ENCODE results near the gene GAGE10. TPM values are rescaled to one million over a fixed set of nuclear protein-coding genes. Genes with fewer than 3 reads are reported as not detected.
"Not testable (repeated sequence)": the region's sequence is repeated elsewhere in the genome, so short reads cannot be mapped to it uniquely, and the experiment has no call there.

The GAGE10 gene
- total RNA-seq, 1 donor from 2014 or later, result not detected

GRCh38 chrX:49308604-49309269 lies 5.3 kb downstream of the GAGE10 start:
- H3K36me3 ChIP-seq (ENCODE audit: control insufficient read depth, insufficient read depth, low read length), result no peaks in the 10 kb centered on the region
- DNase-seq (ENCODE audit: low read depth) (no peak), FAIRE-seq (no peak)
- no peak for TF ChIP-seq CTCF (IDR thresholded peaks at IDR 0.05; ENCODE audit: insufficient read depth, low read length, severe bottlenecking)
- no peaks in the 10 kb centered on the region for H3K27me3 ChIP-seq (ENCODE audit: control insufficient read depth, insufficient read depth, low read length)
- no peak overlapping the region for H3K4me3 ChIP-seq (ENCODE audit: low read depth, low read length)

- FAIRE-seq, result no peak
Observed at GRCh38 chrX:49309401-49309981, 6.0 kb downstream of the GAGE10 start.

GRCh38 chrX:49310371-49310770 lies 6.9 kb downstream of the GAGE10 start:
- Histone ChIP-seq H3K27me3 (ENCODE audit: control insufficient read depth, insufficient read depth, low read length) (no peaks in the 10 kb centered on the region), H3K4me3 (ENCODE audit: low read depth, low read length) (no peak overlapping the region), H3K36me3 (ENCODE audit: control insufficient read depth, insufficient read depth, low read length) (no peaks in the 10 kb centered on the region)
- DNase-seq (ENCODE audit: low read depth), result peak; percentile 17
- TF ChIP-seq CTCF (IDR thresholded peaks at IDR 0.05; ENCODE audit: insufficient read depth, low read length, severe bottlenecking), result no peak
- FAIRE-seq, result peak; percentile 81

More at GRCh38 chrX:49309401-49309981, 6.0 kb downstream of the GAGE10 start:
- peak overlapping the region; percentile 10 for H3K4me3 ChIP-seq (ENCODE audit: low read depth, low read length)
- DNase-seq (ENCODE audit: low read depth), result peak; percentile 17
- no peaks in the 10 kb centered on the region for H3K36me3 ChIP-seq (ENCODE audit: control insufficient read depth, insufficient read depth, low read length)
- no peaks in the 10 kb centered on the region for H3K27me3 ChIP-seq (ENCODE audit: control insufficient read depth, insufficient read depth, low read length)
- TF ChIP-seq CTCF (IDR thresholded peaks at IDR 0.05; ENCODE audit: insufficient read depth, low read length, severe bottlenecking), result no peak

GRCh38 chrX:49312176-49312575 lies 8.7 kb downstream of the GAGE10 start:
- TF ChIP-seq CTCF (IDR thresholded peaks at IDR 0.05; ENCODE audit: insufficient read depth, low read length, severe bottlenecking), result no peak
- Histone ChIP-seq H3K27me3 (ENCODE audit: control insufficient read depth, insufficient read depth, low read length) (no peaks in the 10 kb centered on the region), H3K4me3 (ENCODE audit: low read depth, low read length) (no peak overlapping the region), H3K36me3 (ENCODE audit: control insufficient read depth, insufficient read depth, low read length) (no peaks in the 10 kb centered on the region)
- DNase-seq (ENCODE audit: low read depth) (no peak), FAIRE-seq (no peak)

- no peak for TF ChIP-seq CTCF (IDR thresholded peaks at IDR 0.05; ENCODE audit: insufficient read depth, low read length, severe bottlenecking)
- FAIRE-seq (no peak), DNase-seq (ENCODE audit: low read depth) (no peak)
- Histone ChIP-seq H3K27me3 (ENCODE audit: control insufficient read depth, insufficient read depth, low read length) (no peaks in the 10 kb centered on the region), H3K36me3 (ENCODE audit: control insufficient read depth, insufficient read depth, low read length) (no peaks in the 10 kb centered on the region), H3K4me3 (ENCODE audit: low read depth, low read length) (no peak overlapping the region)
Observed at GRCh38 chrX:49316085-49316484, 12.6 kb downstream of the GAGE10 start.

GRCh38 chrX:49321737-49322136 lies 18.3 kb downstream of the GAGE10 start, which contains the start of gene GAGE12J:
GAGE12J (plus strand) TSS chrX:49322037; CDS start chrX:49323194, 1,157 bp downstream.
- not testable (repeated sequence) for FAIRE-seq; H3K4me3 ChIP-seq (ENCODE audit: low read depth, low read length); DNase-seq (ENCODE audit: low read depth); H3K36me3 ChIP-seq (ENCODE audit: control insufficient read depth, insufficient read depth, low read length); H3K27me3 ChIP-seq (ENCODE audit: control insufficient read depth, insufficient read depth, low read length)

- FAIRE-seq; DNase-seq (ENCODE audit: low read depth); H3K36me3 ChIP-seq (ENCODE audit: control insufficient read depth, insufficient read depth, low read length); H3K27me3 ChIP-seq (ENCODE audit: control insufficient read depth, insufficient read depth, low read length); H3K4me3 ChIP-seq (ENCODE audit: low read depth, low read length): not testable (repeated sequence)
Observed at GRCh38 chrX:49322266-49322665, 18.8 kb downstream of the GAGE10 start.

- not testable (repeated sequence) for H3K27me3 ChIP-seq (ENCODE audit: control insufficient read depth, insufficient read depth, low read length); H3K36me3 ChIP-seq (ENCODE audit: control insufficient read depth, insufficient read depth, low read length); DNase-seq (ENCODE audit: low read depth); H3K4me3 ChIP-seq (ENCODE audit: low read depth, low read length); FAIRE-seq
Observed at GRCh38 chrX:49323735-49324134, 20.3 kb downstream of the GAGE10 start.

- H3K36me3 ChIP-seq (ENCODE audit: control insufficient read depth, insufficient read depth, low read length); DNase-seq (ENCODE audit: low read depth); FAIRE-seq; H3K4me3 ChIP-seq (ENCODE audit: low read depth, low read length); H3K27me3 ChIP-seq (ENCODE audit: control insufficient read depth, insufficient read depth, low read length): not testable (repeated sequence)
Observed at GRCh38 chrX:49330421-49330820, 27.0 kb downstream of the GAGE10 start.

All from bronchial epithelial cell (primary cell).